Measurements from ENCODE around the gene LORICRIN.

Gene LORICRIN

GRCh38 chr1:153271711-153272110 lies 12.2 kb downstream of the LORICRIN start:
- DNase-seq (ENCODE audit: low read depth): no peak
- no peak for TF ChIP-seq CTCF (conservative IDR thresholded peaks at IDR 0.05; ENCODE audit: low read depth, low read length)
- no peak overlapping the region for H3K4me3 ChIP-seq (ENCODE audit: low read length)

- no peak for TF ChIP-seq CTCF (conservative IDR thresholded peaks at IDR 0.05; ENCODE audit: low read depth, low read length)
- no peak overlapping the region for H3K4me3 ChIP-seq (ENCODE audit: low read length)
- DNase-seq (ENCODE audit: low read depth): no peak
Observed at GRCh38 chr1:153272186-153272585, 12.7 kb downstream of the LORICRIN start.

GRCh38 chr1:153277852-153278251 lies 18.4 kb downstream of the LORICRIN start:
- peak; percentile 64 for TF ChIP-seq CTCF (conservative IDR thresholded peaks at IDR 0.05; ENCODE audit: low read depth, low read length)
- H3K4me3 ChIP-seq (ENCODE audit: low read length): no peak overlapping the region
- DNase-seq (ENCODE audit: low read depth): no peak

GRCh38 chr1:153288634-153289275 lies 29.3 kb downstream of the LORICRIN start:
- peak; percentile 52 for TF ChIP-seq CTCF (conservative IDR thresholded peaks at IDR 0.05; ENCODE audit: low read depth, low read length)
- no peak overlapping the region for H3K4me3 ChIP-seq (ENCODE audit: low read length)
- DNase-seq (ENCODE audit: low read depth): no peak

- TF ChIP-seq CTCF (conservative IDR thresholded peaks at IDR 0.05; ENCODE audit: low read depth, low read length): no peak
- no peak for DNase-seq (ENCODE audit: low read depth)
- no peak overlapping the region for H3K4me3 ChIP-seq (ENCODE audit: low read length)
Observed at GRCh38 chr1:153291514-153291913, 32.0 kb downstream of the LORICRIN start.

GRCh38 chr1:153292185-153292584 lies 32.7 kb downstream of the LORICRIN start:
- DNase-seq (ENCODE audit: low read depth): no peak
- no peak overlapping the region for H3K4me3 ChIP-seq (ENCODE audit: low read length)
- no peak for TF ChIP-seq CTCF (conservative IDR thresholded peaks at IDR 0.05; ENCODE audit: low read depth, low read length)

GRCh38 chr1:153292740-153293479 lies 33.4 kb downstream of the LORICRIN start:
- no peak for TF ChIP-seq CTCF (conservative IDR thresholded peaks at IDR 0.05; ENCODE audit: low read depth, low read length)
- no peak for DNase-seq (ENCODE audit: low read depth)

More at GRCh38 chr1:153292740-153293479, 33.4 kb downstream of the LORICRIN start:
- no peak overlapping the region for H3K4me3 ChIP-seq (ENCODE audit: low read length)

All from retinal pigment epithelial cell (primary cell).